A549 (cell line): ENCODE measurements around the gene GPR149. TPM values are rescaled to one million over a fixed set of nuclear protein-coding genes. Genes with fewer than 3 reads are reported as not detected.

Experiments
- ATAC-seq, 2 experiments: fragments of 200-7000 bp in 1 of 2; fragments of >200 bp in 1 of 2; cut with Nextera tagmentation in 1 of 2; cut with Tn5 transposase in 1 of 2; 3 replicates each; pipeline versions ENCODE4 v1.8.0 to v1.9.1; 2018 to 2020; ENCODE audit warnings: mild to moderate bottlenecking in 1 of 2, moderate library complexity in 1 of 2
- CTCF ChIA-PET: fragments of 300-600 bp; sonication (Branson Sonifier 250); formaldehyde crosslinking; extraction: SDS; loops from one replicate; lab custom pipeline; 2021; ENCODE audit warnings: antibody characterized with exemption, inconsistent platforms; lab: Yijun Ruan, JAX
- POLR2A ChIA-PET: fragments of 350-600 bp; formaldehyde crosslinking; extraction: SDS; loops from one replicate; lab custom pipeline; 2021; ENCODE audit warnings: antibody characterized with exemption, inconsistent platforms; lab: Yijun Ruan, JAX
- DNase-seq, 2 experiments: peaks; one replicate each; pipeline versions ENCODE4 v3.0.0 to v3.0.0-alpha.2; 2011 to 2016; ENCODE audit warnings: low read depth in 1 of 2, low spot score in 1 of 2
- FAIRE-seq: peaks from 2 replicates; lab custom pipeline; 2011; peaks lifted over from hg19 to GRCh38; lab: Jason Lieb, UNC
- H3K27ac ChIP-seq, 2 experiments: fragments of >200 bp; sonication (Bioruptor Twin); formaldehyde crosslinking; 3 replicates each; pipeline ENCODE4 v1.5.1; 2016 to 2017
- H3K4me1 ChIP-seq: fragments of >200 bp; sonication (Bioruptor Twin); formaldehyde crosslinking; 3 replicates; pipeline ENCODE4 v1.6.1; 2016
- H3K4me2 ChIP-seq: fragments of >200 bp; sonication (Bioruptor Twin); formaldehyde crosslinking; 3 replicates; pipeline ENCODE4 v1.6.1; 2016
- H3K4me3 ChIP-seq: fragments of >200 bp; sonication (Bioruptor Twin); formaldehyde crosslinking; 3 replicates; pipeline ENCODE4 v1.5.1; 2016
- H3K9me3 ChIP-seq: fragments of >200 bp; sonication (Bioruptor Twin); formaldehyde crosslinking; 3 replicates; pipeline ENCODE4 v1.6.1; 2016
- ATOH8 ChIP-seq: fragments of 250-450 bp; sonication (Bioruptor Pico); IDR thresholded peaks from 2 replicates; pipeline ENCODE4 v1.5.0; 2020; ENCODE audit warnings: low read depth, mild to moderate bottlenecking, moderate library complexity
- BCL3 ChIP-seq: fragments of >200 bp; sonication (Bioruptor Twin); formaldehyde crosslinking; IDR thresholded peaks from 3 replicates; pipeline ENCODE4 v1.6.1; 2016
- CBX2 ChIP-seq: fragments of 200-600 bp; sonication (generic); IDR thresholded peaks from 2 replicates; pipeline ENCODE4 v1.6.1; 2016; ENCODE audit warnings: low read depth, mild to moderate bottlenecking, borderline replicate concordance
- CHD2 ChIP-seq: fragments of 150-350 bp; IDR thresholded peaks from 2 replicates; pipeline ENCODE4 v1.6.1; 2014; ENCODE audit warnings: low read length; ENCODE audit not compliant: partially characterized antibody
- E2F6 ChIP-seq: IDR thresholded peaks from 2 replicates; pipeline ENCODE4 v1.6.1; 2012; ENCODE audit warnings: low read depth, borderline replicate concordance
- ESRRA ChIP-seq: fragments of 150-350 bp; IDR thresholded peaks from 2 replicates; pipeline ENCODE4 v1.6.1; 2014; ENCODE audit warnings: mild to moderate bottlenecking, low read length, borderline replicate concordance
- FOSL2 ChIP-seq, 2 experiments: fragments of 450-650 bp in 1 of 2; fragments of >200 bp in 1 of 2; sonication (Bioruptor Twin) in 1 of 2; formaldehyde crosslinking; IDR thresholded peaks; 2 replicates each; pipeline versions ENCODE4 v1.5.0 to v1.6.1; 2016 to 2020; ENCODE audit warnings: mild to moderate bottlenecking in 1 of 2, moderate library complexity in 1 of 2
- HES2 ChIP-seq: fragments of >200 bp; sonication (Bioruptor Twin); formaldehyde crosslinking; IDR thresholded peaks from 2 replicates; pipeline ENCODE4 v1.6.1; 2016
- HOXA7 ChIP-seq: fragments of 250-450 bp; sonication (Bioruptor Pico); IDR thresholded peaks from 2 replicates; pipeline ENCODE4 v1.5.0; 2020; ENCODE audit warnings: mild to moderate bottlenecking, moderate library complexity
- HOXB13 ChIP-seq: fragments of 250-450 bp; sonication (Bioruptor Pico); IDR thresholded peaks from 2 replicates; pipeline ENCODE4 v1.5.0; 2020; ENCODE audit warnings: low read depth, mild to moderate bottlenecking, moderate library complexity
- MAX ChIP-seq: IDR thresholded peaks from 2 replicates; pipeline ENCODE4 v1.6.1; 2012
- NPAS2 ChIP-seq: fragments of 250-450 bp; sonication (Bioruptor Pico); IDR thresholded peaks from 2 replicates; pipeline ENCODE4 v1.8.0; 2022; ENCODE audit warnings: mild to moderate bottlenecking, moderate library complexity, borderline replicate concordance
- POLR2AphosphoS2 ChIP-seq: conservative IDR thresholded peaks from 2 replicates; pipeline ENCODE4 v1.6.1; 2012; ENCODE audit warnings: low read length, improper control_type of control experiment, inconsistent platforms
- RFX5 ChIP-seq: fragments of 450-650 bp; IDR thresholded peaks from 2 replicates; pipeline ENCODE4 v1.7.1; 2014; ENCODE audit warnings: antibody characterized with exemption, mild to moderate bottlenecking, moderate library complexity
- SREBF2 ChIP-seq: fragments of 450-650 bp; IDR thresholded peaks from 2 replicates; pipeline ENCODE4 v1.6.1; 2014; ENCODE audit warnings: mild to moderate bottlenecking, moderate library complexity
- TFCP2L1 ChIP-seq: fragments of 250-450 bp; sonication (Bioruptor Pico); IDR thresholded peaks from 2 replicates; pipeline ENCODE4 v1.5.0; 2021; ENCODE audit warnings: mild to moderate bottlenecking
- ZC3H11A ChIP-seq: fragments of 450-650 bp; IDR thresholded peaks from 2 replicates; pipeline ENCODE4 v1.6.1; 2014; ENCODE audit warnings: antibody characterized with exemption, mild to moderate bottlenecking
- ZNF302 ChIP-seq: fragments of 250-450 bp; sonication (Bioruptor Pico); IDR thresholded peaks from 2 replicates; pipeline ENCODE4 v1.9.0; 2021; ENCODE audit warnings: inconsistent platforms, mild to moderate bottlenecking, moderate library complexity
- ZSCAN20 ChIP-seq: fragments of 250-450 bp; sonication (Bioruptor Pico); IDR thresholded peaks from 2 replicates; pipeline ENCODE4 v1.8.0; 2022; ENCODE audit warnings: mild to moderate bottlenecking, moderate library complexity
- WGBS: methylation state at CpG from one replicate; pipeline ENCODE4 v1.1.6; 2017; ENCODE audit errors: missing lambda C conversion rate; 5-methylcytosine and 5-hydroxymethylcytosine counted together
- polyA plus RNA-seq, 4 experiments: library from polyadenylated mRNA; depleted of rRNA in 3 of 4; stranded (reverse); fragments of >200 nt; fragmentation: RNase III in 1 of 4; extraction: RNeasy Plus Mini Kit Qiagen cat#74134 plus additional on column Dnase treatment in 1 of 4; gene quantifications; 2 replicates in 3 of 4; 3 replicates in 1 of 4; pipeline ENCODE4 v1.2.3, GENCODE V29; 2011 to 2017
- TF ChIP-seq, protein P1 (sequence below): fragments of 250-450 bp; sonication (Bioruptor Pico); IDR thresholded peaks from 2 replicates; pipeline ENCODE4 v1.5.0; 2021; ENCODE audit warnings: mild to moderate bottlenecking, moderate library complexity, borderline replicate concordance
- TF ChIP-seq, protein P2 (sequence below): fragments of >200 bp; sonication (Bioruptor Twin); formaldehyde crosslinking; IDR thresholded peaks from 3 replicates; pipeline ENCODE4 v1.5.1; 2016

The GPR149 gene
- polyA plus RNA-seq, 2 of the 4 experiments (the other 2 are of a cell fraction): not detected

DNA sequence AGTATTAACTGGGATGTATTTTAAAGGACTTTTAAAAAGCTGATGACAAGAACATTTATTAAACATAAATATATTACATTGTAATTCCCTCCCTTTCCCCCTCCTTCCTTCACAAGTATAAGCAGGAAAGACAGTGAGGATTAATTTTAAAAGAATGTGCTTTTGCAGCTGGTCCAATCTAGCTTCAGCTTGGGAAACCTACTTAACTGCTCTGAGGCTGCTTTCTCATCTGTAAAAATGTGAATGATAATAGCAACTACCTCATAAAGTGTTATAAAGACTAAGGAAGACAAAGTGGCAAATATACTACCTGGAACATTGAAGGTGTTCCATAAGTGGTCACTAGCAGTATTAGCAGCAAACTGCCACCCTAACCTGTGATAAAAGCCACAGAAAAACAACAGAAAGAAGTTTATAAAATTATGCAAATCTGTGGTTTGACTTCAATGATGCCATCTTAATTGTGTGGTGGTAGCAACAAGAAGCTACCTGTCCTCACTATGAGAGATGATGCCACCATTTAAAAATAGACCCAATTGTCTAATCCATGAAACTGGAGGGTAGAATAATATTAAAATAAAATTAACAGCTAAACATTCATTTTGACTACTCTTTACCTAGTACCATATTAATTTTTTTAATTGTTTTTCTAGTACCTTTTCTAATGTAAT, 125.7 kb downstream of the GPR149 start (continued):
- no peak for TF ChIP-seq E2F6
- TF ChIP-seq TFCP2L1 (CRISPR knock-in tag): no peak
- no peak for TF ChIP-seq HOXB13
- TF ChIP-seq HOXA7 (CRISPR knock-in tag): no peak
- TF ChIP-seq MAX: no peak
- TF ChIP-seq BCL3: no peak
- no peak for TF ChIP-seq CHD2
- TF ChIP-seq, protein P1, sequence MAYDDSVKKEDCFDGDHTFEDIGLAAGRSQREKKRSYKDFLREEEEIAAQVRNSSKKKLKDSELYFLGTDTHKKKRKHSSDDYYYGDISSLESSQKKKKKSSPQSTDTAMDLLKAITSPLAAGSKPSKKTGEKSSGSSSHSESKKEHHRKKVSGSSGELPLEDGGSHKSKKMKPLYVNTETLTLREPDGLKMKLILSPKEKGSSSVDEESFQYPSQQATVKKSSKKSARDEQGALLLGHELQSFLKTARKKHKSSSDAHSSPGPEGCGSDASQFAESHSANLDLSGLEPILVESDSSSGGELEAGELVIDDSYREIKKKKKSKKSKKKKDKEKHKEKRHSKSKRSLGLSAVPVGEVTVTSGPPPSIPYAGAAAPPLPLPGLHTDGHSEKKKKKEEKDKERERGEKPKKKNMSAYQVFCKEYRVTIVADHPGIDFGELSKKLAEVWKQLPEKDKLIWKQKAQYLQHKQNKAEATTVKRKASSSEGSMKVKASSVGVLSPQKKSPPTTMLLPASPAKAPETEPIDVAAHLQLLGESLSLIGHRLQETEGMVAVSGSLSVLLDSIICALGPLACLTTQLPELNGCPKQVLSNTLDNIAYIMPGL (CRISPR knock-in tag): no peak
- TF ChIP-seq HES2: no peak
- no peak for TF ChIP-seq ATOH8 (CRISPR knock-in tag)

- peak; percentile 78 to 81; a peak in 5 of 6 replicates for ATAC-seq
- Histone ChIP-seq H3K27ac (no peak overlapping the region), H3K4me1 (no peaks in the 10 kb centered on the region), H3K4me2 (no peak overlapping the region), H3K9me3 (no peaks in the 10 kb centered on the region), H3K4me3 (no peak overlapping the region)
- ChIA-PET POLR2A (no interaction called here), CTCF (interaction anchor here (1.3 to 3.0 kb wide), 3 partner anchors 12 to 16 kb away, joined by 3 to 8 read pairs (median 4); no protein-coding TSS in a partner anchor)
- 80% methylated on average over 3 of the region's 3 CpGs for WGBS
- DNase-seq: peak in 1 of 2 experiments; percentile 5
- no peak for FAIRE-seq
- TF ChIP-seq ESRRA (no peak), FOSL2 (IDR thresholded peaks at IDR 0.05) (no peak), FOSL2 (CRISPR knock-in tag; IDR thresholded peaks at IDR 0.05) (no peak)
Observed at GRCh38 chr3:154301561-154301960, 128.4 kb downstream of the GPR149 start.

DNA sequence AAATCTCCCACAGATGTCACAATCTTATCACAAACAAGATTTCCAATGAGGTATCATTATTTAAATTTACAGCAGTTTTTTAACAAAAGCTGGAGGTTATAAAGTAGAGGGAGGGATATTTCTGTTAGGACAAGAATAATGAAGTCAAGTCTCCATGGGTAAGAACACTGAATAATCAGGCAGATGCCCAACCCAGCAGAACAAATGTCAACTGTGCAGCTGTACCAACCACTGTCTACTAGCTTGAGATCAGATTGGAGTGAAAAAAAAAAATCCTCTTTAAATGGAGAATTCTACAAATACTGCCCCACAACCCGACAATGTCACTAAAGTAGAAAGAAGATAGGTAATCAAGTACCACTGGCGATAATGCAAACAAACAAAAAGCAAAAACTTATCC, 136.0 kb downstream of the GPR149 start:
- H3K27ac ChIP-seq: no peak overlapping the region
- H3K4me3 ChIP-seq: no peak overlapping the region
- FAIRE-seq (no peak), ATAC-seq (no peak), DNase-seq (no peak)
- 87% methylated on average over 2 of the region's 2 CpGs for WGBS
- TF ChIP-seq POLR2AphosphoS2: no peak
- POLR2A ChIA-PET: no interaction called here
- no peaks in the 10 kb centered on the region for H3K9me3 ChIP-seq
- H3K4me1 ChIP-seq: no peaks in the 10 kb centered on the region
- CTCF ChIA-PET: no interaction called here
- no peak overlapping the region for H3K4me2 ChIP-seq

- H3K4me3 ChIP-seq: no peak overlapping the region
- FAIRE-seq: no peak
- POLR2A ChIA-PET: no interaction called here
- ATAC-seq: no peak
- TF ChIP-seq ZSCAN20: no peak
- TF ChIP-seq SREBF2: no peak
- TF ChIP-seq, protein P2, sequence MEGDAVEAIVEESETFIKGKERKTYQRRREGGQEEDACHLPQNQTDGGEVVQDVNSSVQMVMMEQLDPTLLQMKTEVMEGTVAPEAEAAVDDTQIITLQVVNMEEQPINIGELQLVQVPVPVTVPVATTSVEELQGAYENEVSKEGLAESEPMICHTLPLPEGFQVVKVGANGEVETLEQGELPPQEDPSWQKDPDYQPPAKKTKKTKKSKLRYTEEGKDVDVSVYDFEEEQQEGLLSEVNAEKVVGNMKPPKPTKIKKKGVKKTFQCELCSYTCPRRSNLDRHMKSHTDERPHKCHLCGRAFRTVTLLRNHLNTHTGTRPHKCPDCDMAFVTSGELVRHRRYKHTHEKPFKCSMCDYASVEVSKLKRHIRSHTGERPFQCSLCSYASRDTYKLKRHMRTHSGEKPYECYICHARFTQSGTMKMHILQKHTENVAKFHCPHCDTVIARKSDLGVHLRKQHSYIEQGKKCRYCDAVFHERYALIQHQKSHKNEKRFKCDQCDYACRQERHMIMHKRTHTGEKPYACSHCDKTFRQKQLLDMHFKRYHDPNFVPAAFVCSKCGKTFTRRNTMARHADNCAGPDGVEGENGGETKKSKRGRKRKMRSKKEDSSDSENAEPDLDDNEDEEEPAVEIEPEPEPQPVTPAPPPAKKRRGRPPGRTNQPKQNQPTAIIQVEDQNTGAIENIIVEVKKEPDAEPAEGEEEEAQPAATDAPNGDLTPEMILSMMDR: no peak
- TF ChIP-seq RFX5: no peak
- TF ChIP-seq CHD2: no peak
- no peak for TF ChIP-seq NPAS2 (CRISPR knock-in tag)
- no peak for TF ChIP-seq ZC3H11A
- no peak for TF ChIP-seq CBX2
- TF ChIP-seq ZNF302 (CRISPR knock-in tag): no peak
- TF ChIP-seq, all 56 proteins: peak for 0
- CTCF ChIA-PET: interaction anchor here (0.7 kb wide), 1 partner anchor 19 kb away, joined by 3 read pairs; no protein-coding TSS in a partner anchor
- Histone ChIP-seq H3K4me1 (no peaks in the 10 kb centered on the region), H3K4me2 (no peak overlapping the region), H3K9me3 (no peaks in the 10 kb centered on the region), H3K27ac (no peak overlapping the region)
- DNase-seq: no peak
- WGBS: 98% methylated on average over 5 of the region's 5 CpGs
Observed at GRCh38 chr3:154290187-154290586, 139.8 kb downstream of the GPR149 start.
